ENCODE measurements around the gene SLIT3. TPM values are rescaled to one million over a fixed set of nuclear protein-coding genes. Genes with fewer than 3 reads are reported as not detected.

SLIT3 gene
- total and polyA plus RNA-seq, 10 of the 15 experiments (the other 5 are each of a cell fraction or from before 2014, with no cell fraction given) = 0.05 TPM; not detected in 9

DNA sequence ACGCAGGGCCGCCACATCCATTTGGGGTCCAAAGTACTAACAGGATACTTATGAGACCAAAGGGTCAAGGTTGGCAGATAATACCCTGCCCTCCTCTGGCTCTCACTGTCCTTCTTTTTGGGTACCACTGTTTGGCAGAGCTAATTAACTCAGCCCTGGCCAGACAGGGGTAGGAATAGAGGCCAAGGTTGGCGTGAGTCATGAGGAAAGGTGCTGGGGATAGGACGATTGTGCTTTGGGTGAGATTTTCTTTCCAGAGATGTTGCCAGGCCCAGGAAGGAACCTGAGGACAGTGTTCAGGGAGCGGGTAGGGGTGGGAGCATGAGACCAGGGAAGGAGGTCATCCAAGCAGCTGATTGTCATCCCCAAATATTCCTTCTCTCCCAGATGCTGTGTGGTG, 529.9 kb downstream of the SLIT3 start (continued):
- TF ChIP-seq SUZ12 (IDR thresholded peaks at IDR 0.05; ENCODE audit: unreplicated experiment) = no peak
- no peak for TF ChIP-seq IKZF2 (IDR thresholded peaks at IDR 0.05)

GRCh38 chr5:168770036-168770498, 530.9 kb downstream of the SLIT3 start:
- RAD21 ChIA-PET (ENCODE audit: unreplicated experiment) = no interaction called here
- H3K27me3 ChIP-seq (replicated peaks in 1 of 2; ENCODE audit: control insufficient read depth in 2 of 2, insufficient read depth in 2 of 2, low read length in 1 of 2) = 0 out of 4 replicates have a peak, but pooled peaks cover 0 to 2% of the 10 kb centered on the region in 2 experiments
- TF ChIP-seq SKIL (IDR thresholded peaks at IDR 0.05; ENCODE audit: low read depth, poor library complexity, severe bottlenecking) (no peak), HDAC6 (IDR thresholded peaks at IDR 0.05; ENCODE audit: unreplicated experiment) (no peak), REST (IDR thresholded peaks at IDR 0.05; ENCODE audit: low read depth, low read length) (no peak), CREM (IDR thresholded peaks at IDR 0.05; ENCODE audit: low read depth) (no peak), HDGF (IDR thresholded peaks at IDR 0.05) (no peak), MEF2A (IDR thresholded peaks at IDR 0.05; ENCODE audit: insufficient read depth, low read depth, low read length) (no peak), JUND (IDR thresholded peaks at IDR 0.05; ENCODE audit: low read depth, low read length) (no peak), ASH2L (IDR thresholded peaks at IDR 0.05; ENCODE audit: borderline replicate concordance, low read depth) (no peak)
- TF ChIP-seq, protein P1, sequence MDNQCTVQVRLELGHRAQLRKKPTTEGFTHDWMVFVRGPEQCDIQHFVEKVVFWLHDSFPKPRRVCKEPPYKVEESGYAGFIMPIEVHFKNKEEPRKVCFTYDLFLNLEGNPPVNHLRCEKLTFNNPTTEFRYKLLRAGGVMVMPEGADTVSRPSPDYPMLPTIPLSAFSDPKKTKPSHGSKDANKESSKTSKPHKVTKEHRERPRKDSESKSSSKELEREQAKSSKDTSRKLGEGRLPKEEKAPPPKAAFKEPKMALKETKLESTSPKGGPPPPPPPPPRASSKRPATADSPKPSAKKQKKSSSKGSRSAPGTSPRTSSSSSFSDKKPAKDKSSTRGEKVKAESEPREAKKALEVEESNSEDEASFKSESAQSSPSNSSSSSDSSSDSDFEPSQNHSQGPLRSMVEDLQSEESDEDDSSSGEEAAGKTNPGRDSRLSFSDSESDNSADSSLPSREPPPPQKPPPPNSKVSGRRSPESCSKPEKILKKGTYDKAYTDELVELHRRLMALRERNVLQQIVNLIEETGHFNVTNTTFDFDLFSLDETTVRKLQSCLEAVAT (IDR thresholded peaks at IDR 0.05) = no peak
- TF ChIP-seq, protein P2, sequence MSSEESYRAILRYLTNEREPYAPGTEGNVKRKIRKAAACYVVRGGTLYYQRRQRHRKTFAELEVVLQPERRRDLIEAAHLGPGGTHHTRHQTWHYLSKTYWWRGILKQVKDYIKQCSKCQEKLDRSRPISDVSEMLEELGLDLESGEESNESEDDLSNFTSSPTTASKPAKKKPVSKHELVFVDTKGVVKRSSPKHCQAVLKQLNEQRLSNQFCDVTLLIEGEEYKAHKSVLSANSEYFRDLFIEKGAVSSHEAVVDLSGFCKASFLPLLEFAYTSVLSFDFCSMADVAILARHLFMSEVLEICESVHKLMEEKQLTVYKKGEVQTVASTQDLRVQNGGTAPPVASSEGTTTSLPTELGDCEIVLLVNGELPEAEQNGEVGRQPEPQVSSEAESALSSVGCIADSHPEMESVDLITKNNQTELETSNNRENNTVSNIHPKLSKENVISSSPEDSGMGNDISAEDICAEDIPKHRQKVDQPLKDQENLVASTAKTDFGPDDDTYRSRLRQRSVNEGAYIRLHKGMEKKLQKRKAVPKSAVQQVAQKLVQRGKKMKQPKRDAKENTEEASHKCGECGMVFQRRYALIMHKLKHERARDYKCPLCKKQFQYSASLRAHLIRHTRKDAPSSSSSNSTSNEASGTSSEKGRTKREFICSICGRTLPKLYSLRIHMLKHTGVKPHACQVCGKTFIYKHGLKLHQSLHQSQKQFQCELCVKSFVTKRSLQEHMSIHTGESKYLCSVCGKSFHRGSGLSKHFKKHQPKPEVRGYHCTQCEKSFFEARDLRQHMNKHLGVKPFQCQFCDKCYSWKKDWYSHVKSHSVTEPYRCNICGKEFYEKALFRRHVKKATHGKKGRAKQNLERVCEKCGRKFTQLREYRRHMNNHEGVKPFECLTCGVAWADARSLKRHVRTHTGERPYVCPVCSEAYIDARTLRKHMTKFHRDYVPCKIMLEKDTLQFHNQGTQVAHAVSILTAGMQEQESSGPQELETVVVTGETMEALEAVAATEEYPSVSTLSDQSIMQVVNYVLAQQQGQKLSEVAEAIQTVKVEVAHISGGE (CRISPR knock-in tag; IDR thresholded peaks at IDR 0.05) = no peak

More at GRCh38 chr5:168770036-168770498, 530.9 kb downstream of the SLIT3 start:
- Histone ChIP-seq H3K9ac (ENCODE audit: control insufficient read depth, insufficient read depth, low read length) (no peak overlapping the region), H4K20me1 (ENCODE audit: control insufficient read depth, insufficient read depth) (no peaks in the 10 kb centered on the region), H3K36me3 (ENCODE audit: control insufficient read depth in 2 of 2, insufficient read depth in 2 of 2, low read length in 1 of 2) (no peaks in the 10 kb centered on the region), H3K9me3 (replicated peaks; ENCODE audit: control insufficient read depth, insufficient read depth, low read length) (no peaks in the 10 kb centered on the region), H3K4me1 (ENCODE audit: control insufficient read depth, insufficient read depth, low read length) (no peaks in the 10 kb centered on the region), H3K4me2 (ENCODE audit: control insufficient read depth, insufficient read depth) (no peak overlapping the region), H3K4me3 (no peak overlapping the region), H2AFZ (ENCODE audit: control insufficient read depth, low read depth, low read length) (no peak overlapping the region), H3K79me2 (ENCODE audit: control insufficient read depth, insufficient read depth, low read length) (no peaks in the 10 kb centered on the region), H3K27ac (ENCODE audit: control insufficient read depth, insufficient read depth) (no peak overlapping the region)
- intact Hi-C loops (cut with micrococcal nuclease; ENCODE audit: unreplicated experiment) = no loop called here
- ChIA-PET CTCF (no interaction called here), SMC1A (ENCODE audit: uncharacterized antibody, unreplicated experiment) (no interaction called here), POLR2A (no interaction called here)
- no peak for DNase-seq (ENCODE audit: low read depth, low spot score)
- no peak for ATAC-seq
- WGBS (ENCODE audit: insufficient coverage, insufficient replicate concordance, low lambda C conversion rate, missing lambda C conversion rate) = 43% methylated on average over 8 of the region's 8 CpGs
- no peak for FAIRE-seq
- in situ Hi-C loops (cut with MboI) = no loop called here
- BruUV-seq (replicated peaks) = no TSS peak
